ENCODE data around the gene ZFAND2A. TPM values are rescaled to one million over a fixed set of nuclear protein-coding genes. Genes with fewer than 3 reads are reported as not detected.

ZFAND2A gene
- total RNA-seq, 1 experiment from 2014 or later, result 13.7 TPM

- no peak overlapping the region for H2BK5ac ChIP-seq (ENCODE audit: insufficient read length, low read length)
- H3K79me1 ChIP-seq (ENCODE audit: insufficient read depth, low read depth, low read length, poor library complexity, severe bottlenecking), result peaks cover 16% of the 10 kb centered on the region
- H4K20me1 ChIP-seq (ENCODE audit: control insufficient read depth, insufficient read depth, insufficient read length), result no peaks in the 10 kb centered on the region
- peaks cover 4% of the 10 kb centered on the region for H3K23me2 ChIP-seq (ENCODE audit: insufficient read length, low read depth, low read length, poor library complexity, severe bottlenecking)
- H4K5ac ChIP-seq (ENCODE audit: insufficient read length, low read depth, low read length), result no peak overlapping the region
- H3K9me3 ChIP-seq (ENCODE audit: control insufficient read depth, low read depth, low read length), result no peaks in the 10 kb centered on the region
- H3K79me2 ChIP-seq (ENCODE audit: insufficient read depth, low read length), result peaks cover 8% of the 10 kb centered on the region; the same call in 1 of the 2 replicates
- H3K9me3 Mint-ChIP-seq, result no peaks in the 10 kb centered on the region
- no peak overlapping the region for H2BK15ac ChIP-seq (ENCODE audit: low read depth, low read length)
- no peak for DNase-seq
- no peaks in the 10 kb centered on the region for H3K27me3 Mint-ChIP-seq (ENCODE audit: low read depth)
- H2BK20ac ChIP-seq (ENCODE audit: low read depth, low read length, poor library complexity, severe bottlenecking), result no peak overlapping the region
- H2BK120ac ChIP-seq (ENCODE audit: low read depth, low read length, poor library complexity, severe bottlenecking), result no peak overlapping the region
- H3K4me1 Mint-ChIP-seq, result peaks cover 7 to 8% of the 10 kb centered on the region in 2 experiments
- no peak overlapping the region for H3K4me3 Mint-ChIP-seq
- no peak for TF ChIP-seq CTCF (conservative IDR thresholded peaks at IDR 0.05)
- no peak overlapping the region for H2AFZ ChIP-seq (ENCODE audit: low read length)
- no peak overlapping the region for H3K4ac ChIP-seq (ENCODE audit: low read depth, low read length)
- H3K4me1 ChIP-seq (ENCODE audit: insufficient read depth, low read length), result no peaks in the 10 kb centered on the region
- H4K8ac ChIP-seq (replicated peaks; ENCODE audit: insufficient read length, low read depth, low read length), result no peak overlapping the region
- H4K91ac ChIP-seq (ENCODE audit: insufficient read length, low read depth, low read length), result no peak overlapping the region
- no peak overlapping the region for H2BK12ac ChIP-seq (ENCODE audit: insufficient read length, low read depth, low read length)
- H3K27ac Mint-ChIP-seq, result no peak overlapping the region; a peak in 1 of 7 replicates
- no peak overlapping the region for H3K14ac ChIP-seq (ENCODE audit: insufficient read depth, low read length)
- no peak overlapping the region for H3K9ac ChIP-seq (ENCODE audit: extremely low read depth, insufficient read length, low read length)
- H3K18ac ChIP-seq (ENCODE audit: insufficient read length, low read depth, low read length), result no peak overlapping the region
- no CpG with 5 or more reads among the region's 11 CpGs for WGBS (ENCODE audit: extremely low coverage, insufficient read length, low lambda C conversion rate)
- no peaks in the 10 kb centered on the region for H3K27me3 ChIP-seq (ENCODE audit: insufficient read depth, low read length)
- no peak overlapping the region for H3T11ph ChIP-seq (ENCODE audit: low read length)
- peaks cover 14 to 45% (median 34%) of the 10 kb centered on the region in 3 experiments; a peak in 5 of 7 replicates for H3K36me3 Mint-ChIP-seq (ENCODE audit: insufficient read depth in 1 of 3, low read depth in 3 of 3)
- H2AK5ac ChIP-seq (ENCODE audit: insufficient read length, low read length), result no peak overlapping the region
- no peak overlapping the region for H3K56ac ChIP-seq (ENCODE audit: insufficient read length, low read depth, low read length)
- no peak overlapping the region for H3K4me2 ChIP-seq (ENCODE audit: insufficient read depth, insufficient read length, low read length)
- H3K27ac ChIP-seq (ENCODE audit: insufficient read length, low read depth, low read length), result no peak overlapping the region
- no peak overlapping the region for H3K23ac ChIP-seq (ENCODE audit: insufficient read length, low read depth, low read length)
Observed at GRCh38 chr7:1154172-1154739, 5.7 kb downstream of the ZFAND2A start.

Data from H9 (cell line).